ENCODE data around the gene KIDINS220. TPM values are rescaled to one million over a fixed set of nuclear protein-coding genes. Genes with fewer than 3 reads are reported as not detected.

The KIDINS220 gene
- total RNA-seq, 1 donor from 2014 or later = 47.8 TPM

GRCh38 chr2:8794923-8795825 lies 42.2 kb downstream of the KIDINS220 start:
- Histone ChIP-seq H3K4me2 (ENCODE audit: low read length) (no peak overlapping the region), H3K27ac (ENCODE audit: low read depth, low read length) (no peak overlapping the region), H2AFZ (ENCODE audit: low read depth, low read length) (no peak overlapping the region), H3K9me3 (ENCODE audit: insufficient read depth, low read depth, low read length) (no peaks in the 10 kb centered on the region), H3K36me3 (ENCODE audit: insufficient read depth, low read length) (peaks cover 11% of the 10 kb centered on the region), H3K9ac (ENCODE audit: low read length) (no peak overlapping the region), H4K20me1 (ENCODE audit: insufficient read depth, low read length) (peaks cover 6% of the 10 kb centered on the region), H3K4me1 (ENCODE audit: insufficient read depth, low read length) (no peaks in the 10 kb centered on the region), H3K27me3 (ENCODE audit: insufficient read depth, low read length) (no peaks in the 10 kb centered on the region), H3K79me2 (ENCODE audit: insufficient read depth, low read length) (no peaks in the 10 kb centered on the region), H3K4me3 (ENCODE audit: insufficient read depth, low read depth, low read length) (no peak overlapping the region)
- Mint-ChIP-seq H3K4me3 (ENCODE audit: unreplicated experiment) (no peak overlapping the region), H3K4me1 (ENCODE audit: low read depth, unreplicated experiment) (peaks cover 18% of the 10 kb centered on the region), H3K27ac (ENCODE audit: unreplicated experiment) (no peak overlapping the region), H3K36me3 (ENCODE audit: low read depth, unreplicated experiment) (peaks cover 7% of the 10 kb centered on the region), H3K9me3 (ENCODE audit: unreplicated experiment) (no peaks in the 10 kb centered on the region), H3K27me3 (ENCODE audit: low read depth, unreplicated experiment) (no peaks in the 10 kb centered on the region)
- FAIRE-seq = peak; percentile 49
- TF ChIP-seq CTCF (IDR thresholded peaks at IDR 0.05; ENCODE audit: insufficient read depth, low read depth, low read length) = no peak
- no peak for TF ChIP-seq EZH2 (IDR thresholded peaks at IDR 0.05; ENCODE audit: insufficient read depth, low read length)
- DNase-seq (ENCODE audit: low read depth) = peak; percentile 68

- Mint-ChIP-seq H3K4me1 (ENCODE audit: low read depth, unreplicated experiment) (peaks cover 8% of the 10 kb centered on the region), H3K36me3 (ENCODE audit: low read depth, unreplicated experiment) (peaks cover 12% of the 10 kb centered on the region), H3K27me3 (ENCODE audit: low read depth, unreplicated experiment) (no peaks in the 10 kb centered on the region), H3K4me3 (ENCODE audit: unreplicated experiment) (no peak overlapping the region), H3K27ac (ENCODE audit: unreplicated experiment) (no peak overlapping the region), H3K9me3 (ENCODE audit: unreplicated experiment) (no peaks in the 10 kb centered on the region)
- no peak overlapping the region for H3K4me2 ChIP-seq (ENCODE audit: low read length)
- peaks cover 10% of the 10 kb centered on the region for H3K36me3 ChIP-seq (ENCODE audit: insufficient read depth, low read length)
- TF ChIP-seq EZH2 (IDR thresholded peaks at IDR 0.05; ENCODE audit: insufficient read depth, low read length) = no peak
- no peak for TF ChIP-seq CTCF (IDR thresholded peaks at IDR 0.05; ENCODE audit: insufficient read depth, low read depth, low read length)
- H3K4me3 ChIP-seq (ENCODE audit: insufficient read depth, low read depth, low read length) = no peak overlapping the region
- H2AFZ ChIP-seq (ENCODE audit: low read depth, low read length) = no peak overlapping the region
- no peaks in the 10 kb centered on the region for H3K9me3 ChIP-seq (ENCODE audit: insufficient read depth, low read depth, low read length)
- no peaks in the 10 kb centered on the region for H3K4me1 ChIP-seq (ENCODE audit: insufficient read depth, low read length)
- DNase-seq (ENCODE audit: low read depth) (no peak), FAIRE-seq (no peak)
- H3K27ac ChIP-seq (ENCODE audit: low read depth, low read length) = no peak overlapping the region
- no peak overlapping the region for H3K9ac ChIP-seq (ENCODE audit: low read length)
- H4K20me1 ChIP-seq (ENCODE audit: insufficient read depth, low read length) = peaks cover 6% of the 10 kb centered on the region
- H3K27me3 ChIP-seq (ENCODE audit: insufficient read depth, low read length) = no peaks in the 10 kb centered on the region
- H3K79me2 ChIP-seq (ENCODE audit: insufficient read depth, low read length) = no peaks in the 10 kb centered on the region
These were observed 46.7 kb downstream of the KIDINS220 start for GRCh38 chr2:8790739-8791162.

GRCh38 chr2:8786463-8786862 lies 51.0 kb downstream of the KIDINS220 start:
- no peaks in the 10 kb centered on the region for H3K9me3 Mint-ChIP-seq (ENCODE audit: unreplicated experiment)

More at GRCh38 chr2:8786463-8786862, 51.0 kb downstream of the KIDINS220 start:
- Mint-ChIP-seq H3K27ac (ENCODE audit: unreplicated experiment) (no peak overlapping the region), H3K4me1 (ENCODE audit: low read depth, unreplicated experiment) (no peaks in the 10 kb centered on the region), H3K4me3 (ENCODE audit: unreplicated experiment) (no peak overlapping the region), H3K27me3 (ENCODE audit: low read depth, unreplicated experiment) (no peaks in the 10 kb centered on the region), H3K36me3 (ENCODE audit: low read depth, unreplicated experiment) (peaks cover 14% of the 10 kb centered on the region)
- FAIRE-seq (no peak), DNase-seq (ENCODE audit: low read depth) (no peak)
- Histone ChIP-seq H3K9me3 (ENCODE audit: insufficient read depth, low read depth, low read length) (no peaks in the 10 kb centered on the region), H3K4me2 (ENCODE audit: low read length) (no peak overlapping the region), H3K4me1 (ENCODE audit: insufficient read depth, low read length) (no peaks in the 10 kb centered on the region), H3K4me3 (ENCODE audit: insufficient read depth, low read depth, low read length) (no peak overlapping the region), H3K79me2 (ENCODE audit: insufficient read depth, low read length) (peaks cover 6% of the 10 kb centered on the region), H2AFZ (ENCODE audit: low read depth, low read length) (no peak overlapping the region), H3K36me3 (ENCODE audit: insufficient read depth, low read length) (peaks cover 18% of the 10 kb centered on the region), H3K27me3 (ENCODE audit: insufficient read depth, low read length) (no peaks in the 10 kb centered on the region), H3K9ac (ENCODE audit: low read length) (no peak overlapping the region), H4K20me1 (ENCODE audit: insufficient read depth, low read length) (peaks cover 17% of the 10 kb centered on the region), H3K27ac (ENCODE audit: low read depth, low read length) (no peak overlapping the region)
- TF ChIP-seq EZH2 (IDR thresholded peaks at IDR 0.05; ENCODE audit: insufficient read depth, low read length) (no peak), CTCF (IDR thresholded peaks at IDR 0.05; ENCODE audit: insufficient read depth, low read depth, low read length) (no peak)
